Eye (tissue), 1 donor: ENCODE data around the gene ATOX1.
A peak's percentile ranks its signal among the peaks of the same experiment; 100 is the strongest.
"Not testable (repeated sequence)": the region's sequence is repeated elsewhere in the genome, so short reads cannot be mapped to it uniquely, and the experiment has no call there.

Experiments
- DNase-seq: peaks from one replicate; pipeline ENCODE4 v3.0.0-alpha.2; 2015

The ATOX1 gene

GRCh38 chr5:151729597-151729996 is 28.8 kb downstream of the ATOX1 start:
- not testable (repeated sequence) for DNase-seq

DNA sequence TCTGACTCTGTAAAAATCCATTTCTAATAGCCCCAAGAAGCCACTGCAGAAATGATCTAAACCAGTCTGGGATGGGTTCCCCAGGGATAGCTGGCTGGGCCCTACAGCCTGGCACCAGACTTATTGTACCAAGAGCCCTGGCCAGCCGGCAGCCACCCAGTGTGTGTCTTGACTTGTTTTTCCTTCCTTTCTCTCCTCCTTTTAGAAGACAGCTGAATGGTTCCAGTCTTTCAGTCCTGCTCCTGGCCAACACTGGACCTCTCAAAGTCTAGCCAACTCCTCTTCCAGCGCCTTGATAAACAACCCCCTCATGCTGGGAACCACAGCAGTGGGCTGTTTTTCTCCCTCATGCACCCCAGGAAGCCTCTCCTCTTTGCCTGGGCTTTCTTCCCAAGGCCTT is 34.1 kb downstream of the ATOX1 start:
- no peak for DNase-seq

- no peak for DNase-seq
These were observed 35.9 kb downstream of the ATOX1 start for GRCh38 chr5:151722546-151722945.

- no peak for DNase-seq
These were observed 36.5 kb downstream of the ATOX1 start for GRCh38 chr5:151721812-151722391.

- DNase-seq: no peak
These were observed 37.3 kb downstream of the ATOX1 start for GRCh38 chr5:151721087-151721646.

GRCh38 chr5:151720215-151720614 is 38.2 kb downstream of the ATOX1 start:
- DNase-seq: no peak

- DNase-seq: no peak
These were observed 39.0 kb downstream of the ATOX1 start for GRCh38 chr5:151719228-151720000.

DNA sequence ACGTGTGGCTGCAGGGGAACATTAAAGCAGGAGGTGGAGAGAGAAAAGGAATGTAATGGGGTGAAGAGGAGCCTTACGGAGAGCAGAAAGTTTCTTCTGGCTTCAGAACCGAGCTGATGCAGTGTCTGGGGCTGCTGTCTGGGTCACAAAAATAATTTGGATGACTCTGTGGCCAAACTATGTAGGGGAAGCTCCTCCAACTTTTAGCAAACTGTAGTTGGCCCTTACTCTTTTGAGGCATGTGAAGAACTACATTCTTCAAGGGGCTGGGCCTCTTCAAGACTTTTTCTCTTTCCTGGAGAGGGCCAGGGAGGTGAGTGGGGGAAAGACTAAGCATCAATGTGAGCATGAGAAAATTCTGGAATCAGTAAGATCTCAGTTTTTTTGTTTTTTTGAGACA is 39.8 kb downstream of the ATOX1 start:
- DNase-seq: no peak

- no peak for DNase-seq
These were observed 40.3 kb downstream of the ATOX1 start for GRCh38 chr5:151718153-151718552.

- DNase-seq: no peak
These were observed 41.0 kb downstream of the ATOX1 start for GRCh38 chr5:151717416-151717815.

DNA sequence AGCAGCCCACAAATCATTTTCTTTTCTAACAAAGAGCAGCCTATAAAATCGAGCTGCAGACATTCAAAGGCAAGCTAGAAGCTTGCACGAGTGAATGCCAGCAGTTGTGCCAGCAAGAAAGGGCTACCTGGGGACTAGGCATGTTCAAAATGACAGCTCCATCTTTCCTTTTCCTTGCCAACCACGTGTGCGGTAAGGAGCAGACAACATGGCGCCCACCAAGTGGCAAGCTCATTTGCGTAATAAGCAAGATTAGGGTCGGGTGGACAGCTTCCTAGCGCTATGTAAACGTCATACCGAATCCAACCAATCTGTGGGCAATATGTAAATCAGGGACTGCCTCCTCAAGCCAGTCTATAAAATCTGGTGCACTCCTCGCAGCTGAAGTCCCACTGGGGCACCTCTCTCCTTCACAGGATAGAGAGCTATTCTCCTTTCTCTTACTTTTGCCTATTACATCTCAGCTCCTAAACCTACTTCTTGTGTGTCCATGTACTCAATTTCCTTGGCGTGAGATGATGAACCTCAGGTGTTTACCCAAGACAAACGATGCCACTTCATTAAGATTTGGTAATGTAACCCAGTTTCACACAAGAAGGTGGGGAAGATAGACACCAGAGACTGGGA is 49.2 kb downstream of the ATOX1 start:
- DNase-seq: no peak

DNA sequence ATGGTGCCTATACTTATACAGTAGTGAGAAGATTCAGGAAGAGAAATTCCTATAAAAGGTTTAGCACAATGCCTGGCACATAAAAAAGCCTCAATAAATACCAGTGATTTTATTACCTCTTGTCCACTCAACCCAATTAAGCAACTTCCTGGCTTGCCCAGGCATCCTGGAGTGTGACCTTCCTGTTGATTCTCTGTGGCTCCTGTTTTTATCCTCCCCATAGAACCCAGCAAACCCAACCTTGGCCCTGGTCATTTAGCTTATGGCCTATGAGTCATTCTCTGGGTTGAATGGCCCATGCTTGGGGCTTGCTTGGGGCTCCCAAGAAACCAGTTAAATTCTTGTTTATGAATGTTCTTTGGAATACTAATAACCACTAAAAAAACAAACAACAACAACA is 50.3 kb downstream of the ATOX1 start:
- no peak for DNase-seq

DNA sequence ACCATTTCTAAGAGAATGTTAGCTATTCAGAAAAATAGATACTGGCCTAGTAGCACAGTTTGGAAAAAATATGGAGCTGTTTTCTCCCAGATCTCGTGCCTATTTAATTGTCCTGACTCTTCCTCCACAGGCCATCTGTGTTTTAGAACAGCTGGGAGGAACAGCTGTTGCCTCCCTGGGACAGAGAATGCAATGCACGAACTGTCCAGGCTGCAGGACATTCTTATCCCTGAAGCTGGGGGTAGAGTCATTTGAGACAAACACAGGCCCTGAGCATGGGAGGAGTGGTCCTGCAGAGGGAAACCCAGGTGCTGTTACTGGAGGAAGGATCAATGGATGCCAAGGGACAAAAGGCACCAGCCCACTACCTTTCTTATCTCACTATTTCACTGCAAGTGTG is 50.9 kb downstream of the ATOX1 start:
- DNase-seq: peak; percentile 49

DNA sequence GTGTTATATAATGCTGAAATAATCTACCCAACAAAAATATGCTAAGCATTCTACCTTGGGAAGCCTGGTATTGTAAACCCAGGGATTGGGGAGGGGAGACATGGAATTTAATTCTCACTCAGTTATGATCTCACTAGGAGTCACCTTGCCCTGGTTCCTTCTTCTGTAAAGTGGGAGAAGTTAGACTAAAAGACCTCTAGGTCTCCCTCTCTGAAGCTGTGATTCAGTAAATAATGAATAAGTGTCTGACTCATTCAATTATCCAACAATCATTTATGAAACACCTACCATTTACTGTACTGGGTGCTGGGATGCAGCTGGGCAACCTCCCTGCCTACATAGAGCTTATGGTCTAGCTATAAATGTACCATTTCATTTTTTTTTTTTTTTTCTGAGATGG is 51.5 kb downstream of the ATOX1 start:
- DNase-seq: no peak

- no peak for DNase-seq
These were observed 54.7 kb downstream of the ATOX1 start for GRCh38 chr5:151703780-151704179.

DNA sequence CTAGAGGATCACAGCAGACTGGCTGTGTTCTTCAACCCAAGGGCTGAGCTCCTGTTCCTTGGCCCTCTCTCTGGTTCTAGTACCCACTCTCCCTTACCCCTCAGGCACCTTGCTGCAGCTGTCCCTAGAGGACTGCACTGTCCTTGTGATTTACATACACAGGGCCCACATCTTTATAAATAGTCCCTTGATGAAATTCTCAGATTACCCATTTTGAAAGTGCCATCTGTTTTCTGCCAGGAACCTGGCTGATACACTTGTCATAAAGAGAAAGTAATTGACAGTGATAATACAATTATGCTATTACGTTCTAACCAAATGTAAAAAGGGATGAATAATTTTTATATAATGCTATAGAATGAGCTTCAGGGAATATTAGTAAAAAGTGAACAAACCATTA is 55.2 kb downstream of the ATOX1 start:
- DNase-seq: no peak

GRCh38 chr5:151700820-151701219 is 57.6 kb downstream of the ATOX1 start:
- peak; percentile 62 for DNase-seq

DNA sequence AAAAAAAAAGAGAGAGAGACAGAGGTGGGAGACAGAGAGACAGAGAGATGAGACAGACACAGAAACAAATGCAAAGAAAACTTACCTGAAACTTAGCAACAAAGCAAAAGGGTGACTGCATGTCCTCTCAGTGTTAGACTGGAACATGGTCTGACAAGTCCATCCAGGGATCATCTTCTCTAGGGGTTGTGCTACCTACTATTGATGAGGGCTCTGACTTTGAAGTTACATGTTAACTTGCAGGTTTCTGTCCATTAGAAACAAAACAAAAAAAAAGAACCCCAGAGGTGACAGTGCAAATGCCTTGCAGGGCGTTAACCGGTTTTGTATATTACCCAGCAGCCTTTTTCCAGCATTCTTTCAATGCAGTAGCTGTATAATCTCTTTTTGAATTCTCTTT is 58.1 kb downstream of the ATOX1 start:
- no peak for DNase-seq

GRCh38 chr5:151699071-151699901 is 59.1 kb downstream of the ATOX1 start:
- peak; percentile 91 for DNase-seq

DNA sequence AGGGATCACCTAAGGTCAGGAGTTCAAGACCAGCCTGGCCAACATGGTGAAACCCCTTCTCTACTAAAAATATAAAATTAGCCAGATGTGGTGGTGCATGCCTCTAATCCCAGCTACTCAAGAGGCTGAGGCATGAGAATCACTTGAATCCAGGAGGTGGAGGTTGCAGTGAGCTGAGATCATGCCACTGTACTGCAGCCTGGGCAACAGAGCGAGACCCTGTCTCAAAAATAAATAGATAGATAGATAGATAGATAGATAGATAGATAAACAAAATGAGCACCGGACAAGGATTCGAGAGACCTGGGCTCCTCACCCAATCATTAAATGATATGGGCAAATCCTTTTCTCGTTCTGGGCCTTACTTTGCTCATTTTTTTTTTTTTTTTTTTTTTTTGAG is 60.4 kb downstream of the ATOX1 start:
- DNase-seq: not testable (repeated sequence)

DNA sequence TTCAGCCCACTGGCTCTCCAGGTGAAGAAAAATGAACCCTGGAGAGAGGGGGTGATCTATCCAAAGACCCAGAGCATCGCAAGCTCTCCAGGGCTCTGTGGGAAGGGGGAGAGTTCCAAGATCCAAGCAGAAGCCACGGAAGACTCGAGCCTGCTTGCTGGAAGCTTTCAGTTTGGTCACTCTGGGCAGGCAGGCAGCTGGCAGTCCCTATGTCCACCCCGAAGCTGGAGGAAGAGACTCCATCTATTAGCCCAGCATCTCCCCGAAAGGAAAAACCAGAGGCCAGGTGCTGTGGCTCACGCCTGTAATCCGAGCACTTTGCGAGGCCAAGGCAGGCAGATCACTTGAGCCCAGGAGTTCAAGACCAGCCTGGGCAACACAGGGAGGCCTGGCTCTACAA is 61.0 kb downstream of the ATOX1 start:
- no peak for DNase-seq

GRCh38 chr5:151696470-151697061 is 61.9 kb downstream of the ATOX1 start:
- DNase-seq: peak; percentile 90

DNA sequence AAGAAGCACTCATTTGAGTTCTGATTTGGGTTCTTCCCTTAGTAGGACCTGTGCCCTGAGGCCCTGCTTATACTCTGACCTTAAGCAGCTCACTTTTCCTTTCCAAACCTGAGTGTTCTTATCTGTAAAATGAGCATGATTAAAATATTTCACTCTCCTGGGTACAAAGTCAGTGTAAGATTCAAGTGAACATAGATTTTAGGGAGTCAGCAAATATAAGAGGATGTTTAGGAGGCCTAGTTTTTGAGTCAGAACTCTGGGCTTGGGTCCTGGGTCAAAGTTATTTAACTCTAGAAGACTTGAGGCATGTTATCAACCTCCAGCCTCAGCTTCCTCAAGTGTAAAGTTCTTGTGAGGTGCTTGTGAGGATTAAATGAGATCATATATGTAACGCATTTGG is 63.0 kb downstream of the ATOX1 start:
- no peak for DNase-seq
